SK-N-SH treated with all-trans-retinoic acid at 6 μM for 48 hours (cell line): Measurements from ENCODE around the gene CEACAM20.

Source experiments
- ATAC-seq: fragments of 200-7000 bp; cut with Tn5 transposase; 3 replicates; pipeline ENCODE4 v1.9.1; 2020; ENCODE audit warnings: mild to moderate bottlenecking, moderate library complexity
- ARNTL ChIP-seq: fragments of 450-650 bp; formaldehyde crosslinking; IDR thresholded peaks from 2 replicates; pipeline ENCODE4 v1.5.0; 2020; ENCODE audit warnings: low read depth, mild to moderate bottlenecking, moderate library complexity, borderline replicate concordance
- BACH2 ChIP-seq: fragments of 250-450 bp; sonication (Bioruptor Pico); IDR thresholded peaks from 2 replicates; pipeline ENCODE4 v1.9.0; 2021; ENCODE audit warnings: mild to moderate bottlenecking, borderline replicate concordance
- CSDC2 ChIP-seq: fragments of 250-450 bp; sonication (Bioruptor Pico); IDR thresholded peaks from 2 replicates; pipeline ENCODE4 v1.5.0; 2020; ENCODE audit warnings: mild to moderate bottlenecking, moderate library complexity
- ESRRG ChIP-seq: fragments of 250-450 bp; sonication (Bioruptor Pico); IDR thresholded peaks from 2 replicates; pipeline ENCODE4 v1.6.1; 2021; ENCODE audit warnings: mild to moderate bottlenecking
- GLIS3 ChIP-seq: fragments of 250-450 bp; sonication (Bioruptor Pico); IDR thresholded peaks from 2 replicates; pipeline ENCODE4 v1.5.0; 2020; ENCODE audit warnings: mild to moderate bottlenecking, moderate library complexity
- ISL1 ChIP-seq: fragments of 250-450 bp; sonication (Bioruptor Pico); IDR thresholded peaks from 2 replicates; pipeline ENCODE4 v2.1.2; 2022; ENCODE audit warnings: mild to moderate bottlenecking, moderate library complexity
- OSR1 ChIP-seq: fragments of 250-450 bp; sonication (Bioruptor Pico); IDR thresholded peaks from 2 replicates; pipeline ENCODE4 v1.8.0; 2022; ENCODE audit warnings: moderate library complexity, mild to moderate bottlenecking, inconsistent platforms
- PPARA ChIP-seq: fragments of 250-450 bp; sonication (Bioruptor Pico); IDR thresholded peaks from 2 replicates; pipeline ENCODE4 v1.5.0; 2020; ENCODE audit warnings: mild to moderate bottlenecking, borderline replicate concordance
- RARB ChIP-seq: fragments of 250-450 bp; sonication (Bioruptor Pico); IDR thresholded peaks from 2 replicates; pipeline ENCODE4 v1.8.0; 2021; ENCODE audit warnings: mild to moderate bottlenecking, moderate library complexity
- SNAI2 ChIP-seq: fragments of 250-450 bp; sonication (Bioruptor Pico); IDR thresholded peaks from 2 replicates; pipeline ENCODE4 v1.5.0; 2020; ENCODE audit warnings: mild to moderate bottlenecking, moderate library complexity
- TCF4 ChIP-seq: fragments of 250-450 bp; sonication (Bioruptor Pico); IDR thresholded peaks from 2 replicates; pipeline ENCODE4 v1.8.0; 2021; ENCODE audit warnings: mild to moderate bottlenecking, moderate library complexity, borderline replicate concordance
- TOX ChIP-seq: fragments of 250-450 bp; sonication (Bioruptor Pico); IDR thresholded peaks from 2 replicates; pipeline ENCODE4 v1.8.0; 2021; ENCODE audit warnings: mild to moderate bottlenecking, moderate library complexity, borderline replicate concordance
- ZC3H10 ChIP-seq: fragments of 250-450 bp; sonication (Bioruptor Pico); IDR thresholded peaks from 2 replicates; pipeline ENCODE4 v1.5.1; 2021; ENCODE audit warnings: mild to moderate bottlenecking, moderate library complexity
- ZFP3 ChIP-seq: fragments of 250-450 bp; sonication (Bioruptor Pico); IDR thresholded peaks from 2 replicates; pipeline ENCODE4 v1.5.0; 2020; ENCODE audit warnings: mild to moderate bottlenecking, moderate library complexity
- ZFP30 ChIP-seq: fragments of 450-650 bp; formaldehyde crosslinking; IDR thresholded peaks from 2 replicates; pipeline ENCODE4 v1.5.0; 2022; ENCODE audit warnings: mild to moderate bottlenecking, moderate library complexity
- ZNF565 ChIP-seq: fragments of 450-650 bp; formaldehyde crosslinking; conservative IDR thresholded peaks from 2 replicates; pipeline ENCODE4 v1.5.0; 2020; ENCODE audit warnings: low read depth, mild to moderate bottlenecking, moderate library complexity
- ZNF70 ChIP-seq: fragments of 450-650 bp; formaldehyde crosslinking; IDR thresholded peaks from 2 replicates; pipeline ENCODE4 v1.5.0; 2020; ENCODE audit warnings: mild to moderate bottlenecking, moderate library complexity
- ZNF8 ChIP-seq: fragments of 450-650 bp; formaldehyde crosslinking; IDR thresholded peaks from 2 replicates; pipeline ENCODE4 v1.5.0; 2020; ENCODE audit warnings: mild to moderate bottlenecking, moderate library complexity
- TF ChIP-seq, protein P1 (sequence below): fragments of 250-450 bp; sonication (Bioruptor Pico); IDR thresholded peaks from 2 replicates; pipeline ENCODE4 v1.8.0; 2020; ENCODE audit warnings: mild to moderate bottlenecking, moderate library complexity, borderline replicate concordance
- TF ChIP-seq, protein P2 (sequence below): fragments of 250-450 bp; sonication (Bioruptor Pico); IDR thresholded peaks from 2 replicates; pipeline ENCODE4 v1.5.1; 2020; ENCODE audit warnings: low read depth, mild to moderate bottlenecking, moderate library complexity
- TF ChIP-seq, protein P3 (sequence below): fragments of 250-450 bp; sonication (Bioruptor Pico); IDR thresholded peaks from 2 replicates; pipeline ENCODE4 v1.5.0; 2020; ENCODE audit warnings: mild to moderate bottlenecking, moderate library complexity
- TF ChIP-seq, protein P4 (sequence below): fragments of 250-450 bp; sonication (Bioruptor Pico); IDR thresholded peaks from 2 replicates; pipeline ENCODE4 v1.5.1; 2021; ENCODE audit warnings: mild to moderate bottlenecking, moderate library complexity

The CEACAM20 gene

DNA sequence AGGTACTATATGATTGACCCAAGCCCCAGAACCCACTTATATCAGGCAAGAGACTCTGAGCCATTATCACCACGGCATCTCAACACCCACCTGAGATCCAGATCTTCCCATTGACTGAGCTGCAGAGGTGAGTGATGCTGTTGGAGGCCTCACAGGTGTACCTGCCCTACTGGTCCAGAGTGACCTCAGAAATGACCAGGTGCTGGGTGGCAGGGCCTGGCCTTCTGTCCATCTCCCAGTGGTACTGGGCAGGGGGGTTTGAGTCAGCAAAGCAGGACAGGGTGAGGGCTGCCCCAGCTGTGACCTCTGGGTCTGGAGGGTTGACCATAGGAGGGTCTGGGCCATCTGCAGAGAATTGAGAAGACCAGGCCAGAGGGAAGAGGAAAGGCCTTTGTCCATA lies 13.2 kb upstream of the CEACAM20 start:
- TF ChIP-seq GLIS3 (no peak), TOX (CRISPR knock-in tag) (no peak), ZFP30 (CRISPR knock-in tag) (no peak), OSR1 (CRISPR knock-in tag) (no peak), ZNF565 (CRISPR knock-in tag) (no peak), ARNTL (CRISPR knock-in tag) (no peak), ISL1 (no peak), ZNF70 (no peak), SNAI2 (no peak), CSDC2 (CRISPR knock-in tag) (no peak), ZFP3 (CRISPR knock-in tag) (no peak), ZC3H10 (CRISPR knock-in tag) (no peak), BACH2 (CRISPR knock-in tag) (no peak)
- TF ChIP-seq, protein P1, sequence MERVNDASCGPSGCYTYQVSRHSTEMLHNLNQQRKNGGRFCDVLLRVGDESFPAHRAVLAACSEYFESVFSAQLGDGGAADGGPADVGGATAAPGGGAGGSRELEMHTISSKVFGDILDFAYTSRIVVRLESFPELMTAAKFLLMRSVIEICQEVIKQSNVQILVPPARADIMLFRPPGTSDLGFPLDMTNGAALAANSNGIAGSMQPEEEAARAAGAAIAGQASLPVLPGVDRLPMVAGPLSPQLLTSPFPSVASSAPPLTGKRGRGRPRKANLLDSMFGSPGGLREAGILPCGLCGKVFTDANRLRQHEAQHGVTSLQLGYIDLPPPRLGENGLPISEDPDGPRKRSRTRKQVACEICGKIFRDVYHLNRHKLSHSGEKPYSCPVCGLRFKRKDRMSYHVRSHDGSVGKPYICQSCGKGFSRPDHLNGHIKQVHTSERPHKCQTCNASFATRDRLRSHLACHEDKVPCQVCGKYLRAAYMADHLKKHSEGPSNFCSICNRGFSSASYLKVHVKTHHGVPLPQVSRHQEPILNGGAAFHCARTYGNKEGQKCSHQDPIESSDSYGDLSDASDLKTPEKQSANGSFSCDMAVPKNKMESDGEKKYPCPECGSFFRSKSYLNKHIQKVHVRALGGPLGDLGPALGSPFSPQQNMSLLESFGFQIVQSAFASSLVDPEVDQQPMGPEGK (CRISPR knock-in tag) = no peak
- TF ChIP-seq, protein P2, sequence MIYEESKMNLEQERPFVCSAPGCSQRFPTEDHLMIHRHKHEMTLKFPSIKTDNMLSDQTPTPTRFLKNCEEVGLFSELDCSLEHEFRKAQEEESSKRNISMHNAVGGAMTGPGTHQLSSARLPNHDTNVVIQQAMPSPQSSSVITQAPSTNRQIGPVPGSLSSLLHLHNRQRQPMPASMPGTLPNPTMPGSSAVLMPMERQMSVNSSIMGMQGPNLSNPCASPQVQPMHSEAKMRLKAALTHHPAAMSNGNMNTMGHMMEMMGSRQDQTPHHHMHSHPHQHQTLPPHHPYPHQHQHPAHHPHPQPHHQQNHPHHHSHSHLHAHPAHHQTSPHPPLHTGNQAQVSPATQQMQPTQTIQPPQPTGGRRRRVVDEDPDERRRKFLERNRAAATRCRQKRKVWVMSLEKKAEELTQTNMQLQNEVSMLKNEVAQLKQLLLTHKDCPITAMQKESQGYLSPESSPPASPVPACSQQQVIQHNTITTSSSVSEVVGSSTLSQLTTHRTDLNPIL = no peak
- TF ChIP-seq, protein P3, sequence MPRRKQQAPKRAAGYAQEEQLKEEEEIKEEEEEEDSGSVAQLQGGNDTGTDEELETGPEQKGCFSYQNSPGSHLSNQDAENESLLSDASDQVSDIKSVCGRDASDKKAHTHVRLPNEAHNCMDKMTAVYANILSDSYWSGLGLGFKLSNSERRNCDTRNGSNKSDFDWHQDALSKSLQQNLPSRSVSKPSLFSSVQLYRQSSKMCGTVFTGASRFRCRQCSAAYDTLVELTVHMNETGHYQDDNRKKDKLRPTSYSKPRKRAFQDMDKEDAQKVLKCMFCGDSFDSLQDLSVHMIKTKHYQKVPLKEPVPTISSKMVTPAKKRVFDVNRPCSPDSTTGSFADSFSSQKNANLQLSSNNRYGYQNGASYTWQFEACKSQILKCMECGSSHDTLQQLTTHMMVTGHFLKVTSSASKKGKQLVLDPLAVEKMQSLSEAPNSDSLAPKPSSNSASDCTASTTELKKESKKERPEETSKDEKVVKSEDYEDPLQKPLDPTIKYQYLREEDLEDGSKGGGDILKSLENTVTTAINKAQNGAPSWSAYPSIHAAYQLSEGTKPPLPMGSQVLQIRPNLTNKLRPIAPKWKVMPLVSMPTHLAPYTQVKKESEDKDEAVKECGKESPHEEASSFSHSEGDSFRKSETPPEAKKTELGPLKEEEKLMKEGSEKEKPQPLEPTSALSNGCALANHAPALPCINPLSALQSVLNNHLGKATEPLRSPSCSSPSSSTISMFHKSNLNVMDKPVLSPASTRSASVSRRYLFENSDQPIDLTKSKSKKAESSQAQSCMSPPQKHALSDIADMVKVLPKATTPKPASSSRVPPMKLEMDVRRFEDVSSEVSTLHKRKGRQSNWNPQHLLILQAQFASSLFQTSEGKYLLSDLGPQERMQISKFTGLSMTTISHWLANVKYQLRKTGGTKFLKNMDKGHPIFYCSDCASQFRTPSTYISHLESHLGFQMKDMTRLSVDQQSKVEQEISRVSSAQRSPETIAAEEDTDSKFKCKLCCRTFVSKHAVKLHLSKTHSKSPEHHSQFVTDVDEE (CRISPR knock-in tag) = no peak
- no peak for ATAC-seq

DNA sequence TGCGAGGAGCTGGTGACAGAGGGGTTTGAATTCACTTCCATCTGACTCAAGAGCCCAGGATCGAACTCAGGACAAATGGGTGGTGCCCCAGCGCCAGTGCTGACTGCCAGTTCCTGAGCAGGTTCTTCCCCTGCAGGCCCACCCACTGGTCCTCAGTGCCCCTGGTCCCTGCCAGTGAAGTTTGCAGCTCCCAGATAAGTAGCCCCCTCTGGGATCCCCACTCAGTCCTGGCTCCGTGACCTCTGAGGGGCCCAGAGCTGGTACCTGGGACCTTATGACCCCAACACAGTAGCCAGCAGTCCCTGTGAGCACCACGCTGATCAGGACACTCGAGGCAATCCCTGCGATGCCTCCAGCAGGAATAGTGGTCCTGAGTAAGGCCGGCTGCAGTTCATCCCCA lies 11.3 kb upstream of the CEACAM20 start:
- no peak for ATAC-seq

DNA sequence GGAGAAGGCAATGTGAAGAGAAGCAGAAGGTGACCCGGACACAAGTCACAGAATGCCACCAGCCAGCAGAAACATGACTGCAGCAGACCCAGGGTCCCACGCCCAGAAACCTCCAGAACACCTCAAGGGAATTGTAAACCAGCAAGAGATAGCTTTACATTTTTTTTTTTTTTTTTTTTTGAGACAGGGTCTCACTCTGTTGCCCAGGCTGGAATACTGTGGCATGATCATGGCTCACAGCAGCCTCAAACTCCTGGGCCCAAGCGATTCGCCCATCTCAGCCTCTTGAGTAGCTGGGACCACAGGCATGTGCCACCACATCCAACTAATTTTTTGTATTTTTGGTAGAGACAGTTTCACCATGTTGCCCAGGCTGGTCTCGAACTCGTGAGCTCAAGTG lies 10.5 kb upstream of the CEACAM20 start:
- no peak for ATAC-seq
- TF ChIP-seq OSR1 (CRISPR knock-in tag) (no peak), CSDC2 (CRISPR knock-in tag) (no peak), TCF4 (CRISPR knock-in tag) (no peak), SNAI2 (no peak), RARB (CRISPR knock-in tag) (no peak), ZFP30 (CRISPR knock-in tag) (no peak), ZNF565 (CRISPR knock-in tag) (no peak), ESRRG (CRISPR knock-in tag) (no peak), PPARA (CRISPR knock-in tag) (no peak), ISL1 (no peak), BACH2 (CRISPR knock-in tag) (no peak)
- TF ChIP-seq, protein P2 = no peak
- TF ChIP-seq, protein P3 (CRISPR knock-in tag) = no peak
- TF ChIP-seq, protein P4, sequence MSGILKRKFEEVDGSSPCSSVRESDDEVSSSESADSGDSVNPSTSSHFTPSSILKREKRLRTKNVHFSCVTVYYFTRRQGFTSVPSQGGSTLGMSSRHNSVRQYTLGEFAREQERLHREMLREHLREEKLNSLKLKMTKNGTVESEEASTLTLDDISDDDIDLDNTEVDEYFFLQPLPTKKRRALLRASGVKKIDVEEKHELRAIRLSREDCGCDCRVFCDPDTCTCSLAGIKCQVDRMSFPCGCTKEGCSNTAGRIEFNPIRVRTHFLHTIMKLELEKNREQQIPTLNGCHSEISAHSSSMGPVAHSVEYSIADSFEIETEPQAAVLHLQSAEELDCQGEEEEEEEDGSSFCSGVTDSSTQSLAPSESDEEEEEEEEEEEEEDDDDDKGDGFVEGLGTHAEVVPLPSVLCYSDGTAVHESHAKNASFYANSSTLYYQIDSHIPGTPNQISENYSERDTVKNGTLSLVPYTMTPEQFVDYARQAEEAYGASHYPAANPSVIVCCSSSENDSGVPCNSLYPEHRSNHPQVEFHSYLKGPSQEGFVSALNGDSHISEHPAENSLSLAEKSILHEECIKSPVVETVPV (CRISPR knock-in tag) = no peak
- TF ChIP-seq, protein P1 (CRISPR knock-in tag) = no peak

More for the DNA sequence above, 11.3 kb upstream of the CEACAM20 start:
- no peak for TF ChIP-seq TOX (CRISPR knock-in tag)
- TF ChIP-seq BACH2 (CRISPR knock-in tag) = no peak
- no peak for TF ChIP-seq ZFP3 (CRISPR knock-in tag)
- no peak for TF ChIP-seq ZNF8 (CRISPR knock-in tag)
- no peak for TF ChIP-seq ESRRG (CRISPR knock-in tag)
- no peak for TF ChIP-seq PPARA (CRISPR knock-in tag)
